Measurements from ENCODE around the gene OR8A1. TPM values are rescaled to one million over a fixed set of nuclear protein-coding genes. Genes with fewer than 3 reads are reported as not detected.

OR8A1 gene
- total RNA-seq, result not detected

- DNase-seq, result no peak
These were observed at the start of gene OR8A1 for GRCh38 chr11:124569697-124570096. OR8A1 (plus strand) TSS chr11:124569997; CDS start chr11:124570120, 123 bp downstream.

- no peak for DNase-seq
These were observed 49.3 kb upstream of the OR8A1 start for GRCh38 chr11:124520550-124520854.

GRCh38 chr11:124533626-124534025 lies 36.2 kb upstream of the OR8A1 start:
- DNase-seq, result no peak

- no peak for DNase-seq
These were observed 35.7 kb upstream of the OR8A1 start for GRCh38 chr11:124534051-124534450.

GRCh38 chr11:124535552-124536232 lies 34.1 kb upstream of the OR8A1 start:
- no peak for DNase-seq

GRCh38 chr11:124536520-124536919 lies 33.3 kb upstream of the OR8A1 start:
- peak; percentile 45 for DNase-seq

- DNase-seq, result no peak
These were observed 31.8 kb upstream of the OR8A1 start for GRCh38 chr11:124538019-124538418.

- no peak for DNase-seq
These were observed 28.6 kb upstream of the OR8A1 start for GRCh38 chr11:124541204-124541603.

GRCh38 chr11:124543145-124543544 lies 26.7 kb upstream of the OR8A1 start:
- DNase-seq, result no peak

- DNase-seq, result no peak
These were observed 26.2 kb upstream of the OR8A1 start, which contains the start of gene OR8B12 for GRCh38 chr11:124543554-124543953. OR8B12 (minus strand) TSS chr11:124543654; CDS start chr11:124543654, 0 bp downstream.

GRCh38 chr11:124551189-124551588 lies 18.6 kb upstream of the OR8A1 start:
- DNase-seq, result no peak

GRCh38 chr11:124551987-124552386 lies 17.8 kb upstream of the OR8A1 start:
- DNase-seq, result no peak

- no peak for DNase-seq
These were observed 13.0 kb upstream of the OR8A1 start for GRCh38 chr11:124556828-124557227.

GRCh38 chr11:124570160-124570559 lies 363 bp downstream of the OR8A1 start:
- DNase-seq, result no peak

GRCh38 chr11:124577716-124578427 lies 8.1 kb downstream of the OR8A1 start:
- peak; percentile 37 for DNase-seq

- no peak for DNase-seq
These were observed 9.0 kb downstream of the OR8A1 start for GRCh38 chr11:124578761-124579160.

- no peak for DNase-seq
These were observed 12.0 kb downstream of the OR8A1 start for GRCh38 chr11:124581817-124582216.

GRCh38 chr11:124582565-124582964 lies 12.8 kb downstream of the OR8A1 start:
- peak; percentile 34 for DNase-seq

GRCh38 chr11:124583781-124584180 lies 14.0 kb downstream of the OR8A1 start:
- DNase-seq, result no peak

- DNase-seq, result no peak
These were observed 15.0 kb downstream of the OR8A1 start for GRCh38 chr11:124584681-124585372.

GRCh38 chr11:124586238-124586860 lies 16.6 kb downstream of the OR8A1 start:
- no peak for DNase-seq

- no peak for DNase-seq
These were observed 21.6 kb downstream of the OR8A1 start for GRCh38 chr11:124591430-124591829.

GRCh38 chr11:124592627-124593026 lies 22.8 kb downstream of the OR8A1 start:
- no peak for DNase-seq

All from occipital lobe (tissue), 2 donors.